ENCODE data around the gene RNF115. TPM values are rescaled to one million over a fixed set of nuclear protein-coding genes. Genes with fewer than 3 reads are reported as not detected.
"Not testable (repeated sequence)": the region's sequence is repeated elsewhere in the genome, so short reads cannot be mapped to it uniquely, and the experiment has no call there.

Gene RNF115
- total RNA-seq, 4 donors from 2014 or later: 34.3 to 54.9 (median 39.9) TPM

DNA sequence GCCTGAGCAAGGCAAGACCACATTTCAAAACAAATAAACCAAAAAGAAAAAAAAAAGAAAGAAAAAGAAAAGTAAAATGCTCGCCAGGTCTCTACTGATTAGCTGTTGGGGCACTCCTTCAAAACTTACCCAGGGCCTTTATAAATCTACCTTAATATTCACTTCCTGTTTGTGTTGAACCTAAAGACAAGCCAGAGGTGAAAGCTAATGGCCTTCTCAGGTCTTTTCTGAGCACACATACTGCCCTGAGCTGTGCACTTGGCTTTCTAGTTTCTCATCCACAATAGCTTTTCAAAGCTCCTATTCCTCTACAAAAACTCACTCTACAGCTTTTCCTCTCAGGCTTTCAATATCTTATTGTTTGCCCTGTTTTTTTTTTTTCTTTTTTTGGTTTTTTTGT is 50.5 kb downstream of the RNF115 start:
- H3K9me3 ChIP-seq: no peaks in the 10 kb centered on the region
- no peaks in the 10 kb centered on the region for H3K27me3 ChIP-seq
- 100% methylated on average over 1 of the region's 1 CpG for WGBS, 2 donors (ENCODE audit: low coverage in 1 of 2)
- TF ChIP-seq POLR2A (IDR thresholded peaks at IDR 0.05) (no peak), POLR2AphosphoS5 (IDR thresholded peaks at IDR 0.05) (no peak), CTCF (IDR thresholded peaks at IDR 0.05) (no peak), EP300 (IDR thresholded peaks at IDR 0.05) (no peak)
- no peak for ATAC-seq
- H3K4me3 ChIP-seq: no peak overlapping the region
- H3K4me1 ChIP-seq: peaks cover 0 to 58% (median 7%) of the 10 kb centered on the region in 3 donors
- H3K36me3 ChIP-seq: peaks cover 0 to 50% of the 10 kb centered on the region in 2 donors
- no peak overlapping the region for H3K27ac ChIP-seq

- peaks cover 0 to 68% of the 10 kb centered on the region in 2 donors for H3K36me3 ChIP-seq
- TF ChIP-seq POLR2A (IDR thresholded peaks at IDR 0.05) (no peak), CTCF (IDR thresholded peaks at IDR 0.05) (no peak), EP300 (IDR thresholded peaks at IDR 0.05) (no peak)
- ATAC-seq: no peak
- no peaks in the 10 kb centered on the region for H3K27me3 ChIP-seq
- WGBS, 2 donors (ENCODE audit: low coverage in 1 of 2): 100% methylated on average over 1 of the region's 1 CpG; no CpG with 5 or more reads in 1 of the 2 donors
- H3K27ac ChIP-seq: no peak overlapping the region
- peaks cover 0 to 34% (median 0%) of the 10 kb centered on the region in 3 donors for H3K4me1 ChIP-seq
- no peak overlapping the region for H3K4me3 ChIP-seq
- H3K9me3 ChIP-seq: no peaks in the 10 kb centered on the region
Measured at GRCh38 chr1:145771056-145771455, 52.8 kb downstream of the RNF115 start.

- not testable (repeated sequence) for H3K4me3 ChIP-seq, H3K9me3 ChIP-seq, H3K27ac ChIP-seq, H3K27me3 ChIP-seq, ATAC-seq
- 95 to 96% methylated on average over 4 to 8 of the region's 10 CpGs for WGBS, 2 donors (ENCODE audit: low coverage in 1 of 2)
- Histone ChIP-seq H3K4me1 (peaks cover 0 to 26% (median 0%) of the 10 kb centered on the region in 3 donors), H3K36me3 (peaks cover 0 to 76% of the 10 kb centered on the region in 2 donors)
Measured at GRCh38 chr1:145768004-145768403, 55.9 kb downstream of the RNF115 start.

GRCh38 chr1:145766926-145767325 is 57.0 kb downstream of the RNF115 start:
- H3K9me3 ChIP-seq, H3K4me3 ChIP-seq, H3K27me3 ChIP-seq, H3K27ac ChIP-seq, ATAC-seq: not testable (repeated sequence)
- Histone ChIP-seq H3K36me3 (peaks cover 0 to 71% of the 10 kb centered on the region in 2 donors), H3K4me1 (peaks cover 0 to 20% (median 0%) of the 10 kb centered on the region in 3 donors)
- no CpG with 5 or more reads among the region's 29 CpGs for WGBS, 2 donors (ENCODE audit: low coverage in 1 of 2)

DNA sequence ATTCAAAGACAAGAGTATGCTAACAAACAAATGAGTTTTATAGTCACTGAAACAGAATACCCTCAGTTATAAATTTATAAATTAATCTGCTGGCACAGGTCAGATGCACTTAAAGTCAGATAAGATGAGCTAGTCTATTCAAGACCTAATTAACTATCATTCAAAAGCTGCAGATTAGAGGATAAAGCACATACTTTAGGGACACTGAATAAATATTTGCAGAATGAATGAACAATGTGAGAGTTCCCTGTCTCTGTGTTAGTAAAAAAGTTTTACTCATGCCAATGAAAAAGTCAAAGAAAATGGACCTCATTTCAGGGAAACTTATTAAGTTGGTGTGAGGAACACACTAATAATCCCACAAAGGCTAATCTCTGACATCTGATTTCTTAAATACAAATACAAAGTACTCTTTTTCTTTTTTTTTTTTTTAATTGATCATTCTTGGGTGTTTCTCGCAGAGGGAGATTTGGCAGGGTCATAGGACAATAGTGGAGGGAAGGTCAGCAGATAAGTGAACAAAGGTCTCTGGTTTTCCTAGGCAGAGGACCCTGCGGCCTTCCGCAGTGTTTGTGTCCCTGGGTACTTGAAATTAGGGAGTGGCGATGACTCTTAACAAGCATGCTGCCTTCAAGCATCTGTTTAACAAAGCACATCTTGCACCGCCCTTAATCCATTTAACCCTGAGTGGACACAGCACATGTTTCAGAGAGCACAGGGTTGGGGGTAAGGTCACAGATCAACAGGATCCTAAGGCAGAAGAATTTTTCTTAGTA is 58.1 kb downstream of the RNF115 start:
- H3K36me3 ChIP-seq: peaks cover 0 to 71% of the 10 kb centered on the region in 2 donors
- H3K27ac ChIP-seq, ATAC-seq, H3K4me3 ChIP-seq, H3K9me3 ChIP-seq, H3K27me3 ChIP-seq: not testable (repeated sequence)
- H3K4me1 ChIP-seq: peaks cover 0 to 20% (median 0%) of the 10 kb centered on the region in 3 donors
- WGBS, 2 donors (ENCODE audit: low coverage in 1 of 2): 83% methylated on average over 1 of the region's 5 CpGs; no CpG with 5 or more reads in 1 of the 2 donors

- 90 to 100% methylated on average over 1 to 2 of the region's 3 CpGs for WGBS, 2 donors (ENCODE audit: low coverage in 1 of 2)
- H3K27ac ChIP-seq, H3K9me3 ChIP-seq, H3K4me3 ChIP-seq, ATAC-seq, H3K27me3 ChIP-seq: not testable (repeated sequence)
- peaks cover 0 to 70% of the 10 kb centered on the region in 2 donors for H3K36me3 ChIP-seq
- peaks cover 0 to 19% (median 0%) of the 10 kb centered on the region in 3 donors for H3K4me1 ChIP-seq
Measured at GRCh38 chr1:145765127-145765526, 58.8 kb downstream of the RNF115 start.

- H3K9me3 ChIP-seq, H3K27ac ChIP-seq, H3K4me3 ChIP-seq, H3K27me3 ChIP-seq, ATAC-seq: not testable (repeated sequence)
- Histone ChIP-seq H3K36me3 (peaks cover 0 to 64% of the 10 kb centered on the region in 2 donors), H3K4me1 (peaks cover 0 to 18% (median 0%) of the 10 kb centered on the region in 3 donors)
- WGBS, 2 donors (ENCODE audit: low coverage in 1 of 2): no CpG with 5 or more reads among the region's 52 CpGs
Measured at GRCh38 chr1:145764231-145764940, 59.5 kb downstream of the RNF115 start.

- not testable (repeated sequence) for H3K9me3 ChIP-seq, H3K4me3 ChIP-seq, H3K27ac ChIP-seq, H3K27me3 ChIP-seq, ATAC-seq
- Histone ChIP-seq H3K36me3 (peaks cover 0 to 62% of the 10 kb centered on the region in 2 donors), H3K4me1 (peaks cover 0 to 17% (median 0%) of the 10 kb centered on the region in 3 donors)
- WGBS, 2 donors (ENCODE audit: low coverage in 1 of 2): 94 to 100% methylated on average over 2 of the region's 2 CpGs
Measured at GRCh38 chr1:145762001-145762400, 61.9 kb downstream of the RNF115 start.

- H3K4me1 ChIP-seq: peaks cover 0 to 17% (median 0%) of the 10 kb centered on the region in 3 donors
- not testable (repeated sequence) for H3K27ac ChIP-seq, ATAC-seq, H3K4me3 ChIP-seq, H3K9me3 ChIP-seq, H3K27me3 ChIP-seq
- WGBS, 2 donors (ENCODE audit: low coverage in 1 of 2): 100% methylated on average over 1 to 2 of the region's 11 CpGs
- H3K36me3 ChIP-seq: peaks cover 0 to 61% of the 10 kb centered on the region in 2 donors
Measured at GRCh38 chr1:145761498-145761897, 62.4 kb downstream of the RNF115 start.

GRCh38 chr1:145760395-145760949 is 63.4 kb downstream of the RNF115 start:
- H3K27ac ChIP-seq, ATAC-seq, H3K9me3 ChIP-seq, H3K27me3 ChIP-seq, H3K4me3 ChIP-seq: not testable (repeated sequence)
- Histone ChIP-seq H3K36me3 (peaks cover 0 to 68% of the 10 kb centered on the region in 2 donors), H3K4me1 (peaks cover 0 to 11% (median 0%) of the 10 kb centered on the region in 3 donors)
- 100% methylated on average over 1 of the region's 4 CpGs for WGBS, 2 donors (ENCODE audit: low coverage in 1 of 2)

Measured in gastroesophageal sphincter (tissue), 4 donors.